WTC11 (cell line): ENCODE measurements around the gene TMEM271.

Source experiments
- AR ChIP-seq: fragments of 250-450 bp; sonication (Bioruptor Pico); IDR thresholded peaks from 2 replicates; pipeline ENCODE4 v1.9.0; 2021; ENCODE audit warnings: mild to moderate bottlenecking
- CREB1 ChIP-seq: sonication (generic); formaldehyde crosslinking; IDR thresholded peaks from 2 replicates; pipeline ENCODE4 v1.8.0; 2023; ENCODE audit warnings: mild to moderate bottlenecking, missing genetic modification reagents
- CTCF ChIP-seq: fragments of 200-600 bp; IDR thresholded peaks from 2 replicates; pipeline ENCODE4 v1.8.0; 2022; ENCODE audit warnings: antibody characterized with exemption
- MAX ChIP-seq: sonication (generic); formaldehyde crosslinking; IDR thresholded peaks from 2 replicates; pipeline ENCODE4 v1.8.0; 2022; ENCODE audit warnings: mild to moderate bottlenecking, missing genetic modification reagents
- MYBL2 ChIP-seq: sonication (generic); formaldehyde crosslinking; IDR thresholded peaks from 2 replicates; pipeline ENCODE4 v1.8.1; 2023; ENCODE audit warnings: mild to moderate bottlenecking, moderate library complexity, missing genetic modification reagents
- OVOL2 ChIP-seq: fragments of 250-450 bp; sonication (Bioruptor Pico); IDR thresholded peaks from 2 replicates; pipeline ENCODE4 v1.9.0; 2021; ENCODE audit warnings: mild to moderate bottlenecking, borderline replicate concordance
- SMAD3 ChIP-seq: sonication (generic); formaldehyde crosslinking; IDR thresholded peaks from 2 replicates; pipeline ENCODE4 v1.8.0; 2022; ENCODE audit warnings: missing genetic modification reagents, mild to moderate bottlenecking, borderline replicate concordance
- SMAD4 ChIP-seq: sonication (generic); formaldehyde crosslinking; IDR thresholded peaks from 2 replicates; pipeline ENCODE4 v1.8.0; 2022; ENCODE audit warnings: mild to moderate bottlenecking, missing genetic modification reagents
- ZNF121 ChIP-seq: sonication (generic); formaldehyde crosslinking; IDR thresholded peaks from 2 replicates; pipeline ENCODE4 v1.8.0; 2023; ENCODE audit warnings: missing genetic modification reagents

GRCh38 chr4:583820-584219, 7.7 kb upstream of the TMEM271 start:
- TF ChIP-seq MYBL2 (CRISPR knock-in tag) (no peak), CTCF (no peak), SMAD4 (CRISPR knock-in tag) (no peak), CREB1 (no peak), MAX (CRISPR knock-in tag) (no peak), OVOL2 (CRISPR knock-in tag) (no peak), ZNF121 (CRISPR knock-in tag) (no peak), SMAD3 (CRISPR knock-in tag) (no peak), AR (CRISPR knock-in tag) (no peak)
